Measurements from ENCODE around the gene RASGRF2.
A peak's percentile ranks its signal among the peaks of the same experiment; 100 is the strongest.

Gene RASGRF2

DNA sequence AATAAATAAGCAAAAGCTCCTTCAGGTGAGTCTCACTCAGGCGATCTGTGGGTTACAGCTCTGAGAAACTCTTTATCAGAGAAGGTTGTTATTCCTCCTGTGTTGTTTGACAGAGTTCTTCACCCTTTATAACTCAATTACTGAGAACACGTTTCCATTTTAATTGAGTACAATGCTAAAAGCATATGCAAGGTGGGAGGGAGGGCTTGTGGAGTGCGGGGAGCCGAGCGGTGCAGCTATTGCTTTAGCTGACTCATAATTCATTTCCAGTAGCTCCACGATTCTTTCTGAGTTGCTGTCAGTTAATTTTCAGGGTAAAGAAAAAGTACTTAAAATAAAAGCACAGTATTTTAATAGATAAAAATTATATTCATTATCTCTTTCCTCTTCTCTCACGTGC, 168.3 kb downstream of the RASGRF2 start:
- Histone ChIP-seq H3K27me3 (ENCODE audit: insufficient read depth, low read length, poor library complexity) (no peaks in the 10 kb centered on the region), H3K4me3 (ENCODE audit: low read length) (no peak overlapping the region), H3K4me1 (ENCODE audit: control insufficient read depth, low read depth, low read length) (no peaks in the 10 kb centered on the region), H3K9ac (ENCODE audit: low read length) (no peak overlapping the region), H3K4ac (ENCODE audit: low read depth, low read length) (no peak overlapping the region), H3K56ac (ENCODE audit: low read length) (no peak overlapping the region), H3K36me3 (ENCODE audit: control insufficient read depth, insufficient read depth, low read length) (no peaks in the 10 kb centered on the region), H4K5ac (ENCODE audit: low read length) (no peak overlapping the region), H3K79me1 (ENCODE audit: low read length) (no peaks in the 10 kb centered on the region), H2BK5ac (ENCODE audit: low read length) (no peak overlapping the region), H2BK120ac (ENCODE audit: low read depth, low read length) (no peak overlapping the region), H3K79me2 (ENCODE audit: control insufficient read depth, insufficient read depth, low read length) (no peaks in the 10 kb centered on the region), H3K27ac (ENCODE audit: low read depth, low read length) (no peak overlapping the region), H2AK5ac (ENCODE audit: low read length) (no peak overlapping the region), H3K18ac (ENCODE audit: low read length) (no peak overlapping the region), H2BK15ac (replicated peaks; ENCODE audit: low read depth) (no peak overlapping the region), H3K4me2 (ENCODE audit: low read length) (no peak overlapping the region), H4K8ac (ENCODE audit: low read depth, low read length) (no peak overlapping the region), H3K23ac (ENCODE audit: low read length) (no peak overlapping the region)
- no CpG with 5 or more reads among the region's 7 CpGs for WGBS (ENCODE audit: extremely low coverage, insufficient coverage, low lambda C conversion rate)
- no peak for DNase-seq

DNA sequence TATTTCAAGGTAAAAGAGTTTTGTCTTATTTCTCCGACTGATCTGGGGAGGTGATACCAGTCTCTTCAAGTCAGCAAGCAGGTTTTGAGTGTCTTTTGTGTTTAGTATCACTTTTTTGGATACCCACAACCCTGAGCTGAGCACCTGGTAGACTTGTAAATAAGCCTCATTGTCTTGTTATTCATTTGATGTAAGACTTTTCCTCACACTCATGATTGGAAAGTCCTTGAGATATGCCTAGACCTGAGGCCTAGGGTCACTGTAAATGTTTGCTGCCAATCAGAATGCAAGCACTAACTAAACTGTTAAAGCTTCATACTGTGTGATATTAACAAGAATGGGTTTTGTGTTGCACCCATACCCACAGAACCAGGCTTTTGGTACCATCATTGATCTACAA, 172.2 kb downstream of the RASGRF2 start:
- no peak overlapping the region for H2BK120ac ChIP-seq (ENCODE audit: low read depth, low read length)
- H4K8ac ChIP-seq (ENCODE audit: low read depth, low read length), result no peak overlapping the region
- no peak overlapping the region for H2BK5ac ChIP-seq (ENCODE audit: low read length)
- H3K9ac ChIP-seq (ENCODE audit: low read length), result no peak overlapping the region
- no peak overlapping the region for H3K4me2 ChIP-seq (ENCODE audit: low read length)
- no peak overlapping the region for H2BK15ac ChIP-seq (replicated peaks; ENCODE audit: low read depth)
- H3K4me1 ChIP-seq (ENCODE audit: control insufficient read depth, low read depth, low read length), result no peaks in the 10 kb centered on the region
- H3K27me3 ChIP-seq (ENCODE audit: insufficient read depth, low read length, poor library complexity), result no peaks in the 10 kb centered on the region
- H2AK5ac ChIP-seq (ENCODE audit: low read length), result no peak overlapping the region
- H3K18ac ChIP-seq (ENCODE audit: low read length), result no peak overlapping the region
- no peaks in the 10 kb centered on the region for H3K79me2 ChIP-seq (ENCODE audit: control insufficient read depth, insufficient read depth, low read length)
- no peak overlapping the region for H3K4ac ChIP-seq (ENCODE audit: low read depth, low read length)
- no peak for DNase-seq
- no CpG with 5 or more reads among the region's 1 CpG for WGBS (ENCODE audit: extremely low coverage, insufficient coverage, low lambda C conversion rate)
- H3K79me1 ChIP-seq (ENCODE audit: low read length), result no peaks in the 10 kb centered on the region
- no peak overlapping the region for H3K4me3 ChIP-seq (ENCODE audit: low read length)
- no peaks in the 10 kb centered on the region for H3K36me3 ChIP-seq (ENCODE audit: control insufficient read depth, insufficient read depth, low read length)
- H3K27ac ChIP-seq (ENCODE audit: low read depth, low read length), result no peak overlapping the region
- no peak overlapping the region for H3K56ac ChIP-seq (ENCODE audit: low read length)
- no peak overlapping the region for H3K23ac ChIP-seq (ENCODE audit: low read length)
- no peak overlapping the region for H4K5ac ChIP-seq (ENCODE audit: low read length)

DNA sequence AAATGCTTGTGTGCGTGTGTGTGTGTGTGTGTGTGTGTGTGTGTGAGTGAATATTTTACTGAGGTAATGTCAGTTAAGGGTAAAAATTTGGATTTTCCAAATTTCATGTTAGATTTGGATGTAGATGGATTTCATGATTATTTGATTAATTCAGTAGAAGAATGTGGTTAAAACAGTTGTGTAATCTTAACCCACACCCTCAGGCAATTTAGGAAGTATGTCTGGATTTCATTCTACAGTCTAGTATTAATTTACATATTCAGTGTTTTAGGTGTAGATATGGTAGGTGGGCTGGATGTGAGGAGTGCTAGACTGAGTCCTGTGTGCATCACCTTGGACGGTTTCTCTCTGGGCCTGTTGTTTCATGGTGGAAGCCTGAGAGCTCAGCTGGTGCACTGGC, 173.9 kb downstream of the RASGRF2 start:
- H3K79me1 ChIP-seq (ENCODE audit: low read length), result no peaks in the 10 kb centered on the region
- no peak overlapping the region for H4K8ac ChIP-seq (ENCODE audit: low read depth, low read length)
- H3K56ac ChIP-seq (ENCODE audit: low read length), result no peak overlapping the region
- H3K79me2 ChIP-seq (ENCODE audit: control insufficient read depth, insufficient read depth, low read length), result no peaks in the 10 kb centered on the region
- no peaks in the 10 kb centered on the region for H3K27me3 ChIP-seq (ENCODE audit: insufficient read depth, low read length, poor library complexity)
- no peak overlapping the region for H3K4ac ChIP-seq (ENCODE audit: low read depth, low read length)
- no peak for DNase-seq
- H2BK15ac ChIP-seq (replicated peaks; ENCODE audit: low read depth), result no peak overlapping the region
- H2AK5ac ChIP-seq (ENCODE audit: low read length), result no peak overlapping the region
- H3K23ac ChIP-seq (ENCODE audit: low read length), result no peak overlapping the region
- H3K27ac ChIP-seq (ENCODE audit: low read depth, low read length), result no peak overlapping the region
- no peak overlapping the region for H3K18ac ChIP-seq (ENCODE audit: low read length)
- H2BK5ac ChIP-seq (ENCODE audit: low read length), result no peak overlapping the region
- H4K5ac ChIP-seq (ENCODE audit: low read length), result no peak overlapping the region
- no peak overlapping the region for H2BK120ac ChIP-seq (ENCODE audit: low read depth, low read length)
- no peaks in the 10 kb centered on the region for H3K4me1 ChIP-seq (ENCODE audit: control insufficient read depth, low read depth, low read length)
- no CpG with 5 or more reads among the region's 2 CpGs for WGBS (ENCODE audit: extremely low coverage, insufficient coverage, low lambda C conversion rate)
- H3K36me3 ChIP-seq (ENCODE audit: control insufficient read depth, insufficient read depth, low read length), result no peaks in the 10 kb centered on the region
- H3K4me3 ChIP-seq (ENCODE audit: low read length), result no peak overlapping the region
- no peak overlapping the region for H3K9ac ChIP-seq (ENCODE audit: low read length)
- H3K4me2 ChIP-seq (ENCODE audit: low read length), result no peak overlapping the region

DNA sequence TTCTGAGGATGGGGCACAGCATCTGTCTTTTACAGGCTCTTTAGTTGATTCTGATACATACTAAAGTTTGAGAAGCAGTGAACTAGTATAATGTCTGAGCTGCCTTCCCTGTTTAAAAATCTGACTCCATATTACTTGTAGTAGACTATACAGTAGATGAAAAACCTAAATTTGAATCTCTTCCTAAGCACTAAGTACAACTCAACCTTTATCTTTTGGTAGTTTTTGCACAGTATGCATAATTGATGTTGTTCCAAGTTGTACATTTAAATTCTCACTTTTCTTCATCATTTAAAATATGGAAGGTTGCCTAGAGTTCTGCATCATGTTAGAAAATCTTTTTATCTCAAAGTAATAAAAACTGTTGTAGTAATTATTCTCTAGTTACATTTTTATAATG, 174.4 kb downstream of the RASGRF2 start:
- H3K4me2 ChIP-seq (ENCODE audit: low read length), result no peak overlapping the region
- no peak overlapping the region for H3K27ac ChIP-seq (ENCODE audit: low read depth, low read length)
- H2BK15ac ChIP-seq (replicated peaks; ENCODE audit: low read depth), result no peak overlapping the region
- H3K4me1 ChIP-seq (ENCODE audit: control insufficient read depth, low read depth, low read length), result no peaks in the 10 kb centered on the region
- H3K79me2 ChIP-seq (ENCODE audit: control insufficient read depth, insufficient read depth, low read length), result no peaks in the 10 kb centered on the region
- no peak overlapping the region for H2BK5ac ChIP-seq (ENCODE audit: low read length)
- no peaks in the 10 kb centered on the region for H3K27me3 ChIP-seq (ENCODE audit: insufficient read depth, low read length, poor library complexity)
- no peak overlapping the region for H3K18ac ChIP-seq (ENCODE audit: low read length)
- no peak overlapping the region for H3K4ac ChIP-seq (ENCODE audit: low read depth, low read length)
- no peak overlapping the region for H4K8ac ChIP-seq (ENCODE audit: low read depth, low read length)
- H3K4me3 ChIP-seq (ENCODE audit: low read length), result no peak overlapping the region
- H3K56ac ChIP-seq (ENCODE audit: low read length), result no peak overlapping the region
- no peak overlapping the region for H2BK120ac ChIP-seq (ENCODE audit: low read depth, low read length)
- H3K23ac ChIP-seq (ENCODE audit: low read length), result no peak overlapping the region
- DNase-seq, result no peak
- H4K5ac ChIP-seq (ENCODE audit: low read length), result no peak overlapping the region
- H2AK5ac ChIP-seq (ENCODE audit: low read length), result no peak overlapping the region
- no peaks in the 10 kb centered on the region for H3K36me3 ChIP-seq (ENCODE audit: control insufficient read depth, insufficient read depth, low read length)
- H3K9ac ChIP-seq (ENCODE audit: low read length), result no peak overlapping the region
- no peaks in the 10 kb centered on the region for H3K79me1 ChIP-seq (ENCODE audit: low read length)

DNA sequence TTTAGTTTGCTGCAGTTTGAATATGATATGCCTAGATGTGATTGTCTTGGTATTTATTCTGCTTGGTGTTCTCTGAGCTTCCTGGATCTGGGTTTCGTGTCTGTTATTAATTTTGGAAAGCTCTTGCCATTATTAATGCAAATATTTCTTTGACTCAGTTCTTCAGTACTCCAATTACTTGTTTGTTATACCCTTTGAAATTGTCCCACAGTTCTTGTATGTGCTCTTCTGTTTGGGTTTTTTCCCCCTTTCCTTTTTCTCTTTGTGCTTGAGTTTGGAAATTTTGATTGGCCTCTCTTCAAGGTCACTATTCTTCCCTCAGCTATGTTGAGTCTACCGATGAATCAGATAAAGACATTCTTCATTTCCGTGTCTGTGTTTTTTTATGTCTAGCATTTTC, 176.4 kb downstream of the RASGRF2 start:
- H2BK120ac ChIP-seq (ENCODE audit: low read depth, low read length), result no peak overlapping the region
- WGBS (ENCODE audit: extremely low coverage, insufficient coverage, low lambda C conversion rate), result no CpG with 5 or more reads among the region's 3 CpGs

DNA sequence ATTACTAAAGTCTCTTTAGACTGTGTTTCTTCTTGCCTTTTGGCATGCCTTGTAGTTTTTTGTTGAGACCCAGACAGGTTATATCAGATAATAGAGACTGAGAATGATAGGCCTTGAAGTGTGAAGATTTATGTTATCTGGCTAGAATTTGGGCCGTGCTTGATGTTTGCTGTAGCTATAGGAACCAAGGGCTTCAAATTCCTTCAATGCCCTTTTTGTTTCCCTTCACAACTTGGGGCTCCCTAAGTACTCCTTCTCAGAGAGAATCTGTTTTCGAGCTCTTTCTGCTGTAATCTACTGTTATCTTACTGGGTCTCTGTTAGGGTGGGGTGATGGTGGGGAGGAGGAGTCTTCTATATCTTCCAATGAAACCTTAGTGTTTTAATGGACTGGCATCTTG, 177.7 kb downstream of the RASGRF2 start:
- WGBS (ENCODE audit: extremely low coverage, insufficient coverage, low lambda C conversion rate), result no CpG with 5 or more reads among the region's 2 CpGs
- Histone ChIP-seq H3K4ac (ENCODE audit: low read depth, low read length) (no peak overlapping the region), H3K9ac (ENCODE audit: low read length) (no peak overlapping the region)

More for the DNA sequence above, 176.4 kb downstream of the RASGRF2 start:
- no peak overlapping the region for H3K9ac ChIP-seq (ENCODE audit: low read length)
- H3K36me3 ChIP-seq (ENCODE audit: control insufficient read depth, insufficient read depth, low read length), result no peaks in the 10 kb centered on the region
- no peaks in the 10 kb centered on the region for H3K79me2 ChIP-seq (ENCODE audit: control insufficient read depth, insufficient read depth, low read length)
- no peak overlapping the region for H2AK5ac ChIP-seq (ENCODE audit: low read length)
- H3K27ac ChIP-seq (ENCODE audit: low read depth, low read length), result no peak overlapping the region
- no peak overlapping the region for H3K4me2 ChIP-seq (ENCODE audit: low read length)
- DNase-seq, result no peak
- H3K79me1 ChIP-seq (ENCODE audit: low read length), result no peaks in the 10 kb centered on the region
- H3K4me3 ChIP-seq (ENCODE audit: low read length), result no peak overlapping the region
- H2BK15ac ChIP-seq (replicated peaks; ENCODE audit: low read depth), result no peak overlapping the region
- H3K18ac ChIP-seq (ENCODE audit: low read length), result no peak overlapping the region
- no peaks in the 10 kb centered on the region for H3K27me3 ChIP-seq (ENCODE audit: insufficient read depth, low read length, poor library complexity)
- H2BK5ac ChIP-seq (ENCODE audit: low read length), result no peak overlapping the region
- no peak overlapping the region for H3K23ac ChIP-seq (ENCODE audit: low read length)
- no peak overlapping the region for H3K4ac ChIP-seq (ENCODE audit: low read depth, low read length)
- no peak overlapping the region for H4K8ac ChIP-seq (ENCODE audit: low read depth, low read length)
- no peaks in the 10 kb centered on the region for H3K4me1 ChIP-seq (ENCODE audit: control insufficient read depth, low read depth, low read length)
- H3K56ac ChIP-seq (ENCODE audit: low read length), result no peak overlapping the region
- H4K5ac ChIP-seq (ENCODE audit: low read length), result no peak overlapping the region

More for the DNA sequence above, 177.7 kb downstream of the RASGRF2 start:
- H3K4me1 ChIP-seq (ENCODE audit: control insufficient read depth, low read depth, low read length), result no peaks in the 10 kb centered on the region
- no peak overlapping the region for H2AK5ac ChIP-seq (ENCODE audit: low read length)
- no peaks in the 10 kb centered on the region for H3K79me2 ChIP-seq (ENCODE audit: control insufficient read depth, insufficient read depth, low read length)
- H3K4me3 ChIP-seq (ENCODE audit: low read length), result no peak overlapping the region
- H2BK15ac ChIP-seq (replicated peaks; ENCODE audit: low read depth), result no peak overlapping the region
- no peak overlapping the region for H3K56ac ChIP-seq (ENCODE audit: low read length)
- no peak overlapping the region for H3K4me2 ChIP-seq (ENCODE audit: low read length)
- no peak overlapping the region for H4K5ac ChIP-seq (ENCODE audit: low read length)
- DNase-seq, result peak; percentile 66
- no peaks in the 10 kb centered on the region for H3K36me3 ChIP-seq (ENCODE audit: control insufficient read depth, insufficient read depth, low read length)
- no peak overlapping the region for H3K27ac ChIP-seq (ENCODE audit: low read depth, low read length)
- H4K8ac ChIP-seq (ENCODE audit: low read depth, low read length), result no peak overlapping the region
- no peak overlapping the region for H2BK5ac ChIP-seq (ENCODE audit: low read length)
- H2BK120ac ChIP-seq (ENCODE audit: low read depth, low read length), result no peak overlapping the region
- H3K79me1 ChIP-seq (ENCODE audit: low read length), result no peaks in the 10 kb centered on the region
- no peak overlapping the region for H3K18ac ChIP-seq (ENCODE audit: low read length)
- H3K23ac ChIP-seq (ENCODE audit: low read length), result no peak overlapping the region
- no peaks in the 10 kb centered on the region for H3K27me3 ChIP-seq (ENCODE audit: insufficient read depth, low read length, poor library complexity)

All from mesendoderm (in vitro differentiated cells).